Astrocyte (in vitro differentiated cells and primary cell): ENCODE results near the gene KCNN4. TPM values are rescaled to one million over a fixed set of nuclear protein-coding genes. Genes with fewer than 3 reads are reported as not detected.

Source experiments
- DNase-seq: peaks from one replicate; pipeline ENCODE4 v3.0.0-alpha.2; 2010; ENCODE audit warnings: low read depth
- FAIRE-seq: peaks from 2 replicates; lab custom pipeline; 2011; peaks lifted over from hg19 to GRCh38; lab: Jason Lieb, UNC
- H2AFZ ChIP-seq: 2 replicates; pipeline ENCODE4 v1.6.0; 2012; ENCODE audit warnings: low read depth, low read length, inconsistent platforms
- H3K27ac ChIP-seq: 2 replicates; pipeline ENCODE4 v1.5.1; 2011; ENCODE audit warnings: low read depth, low read length, inconsistent platforms
- H3K27me3 ChIP-seq: 2 replicates; pipeline ENCODE4 v1.6.0; 2011; ENCODE audit warnings: low read length, inconsistent platforms; ENCODE audit not compliant: insufficient read depth
- H3K36me3 ChIP-seq: 2 replicates; pipeline ENCODE4 v1.5.1; 2011; ENCODE audit warnings: low read length, inconsistent platforms; ENCODE audit not compliant: insufficient read depth
- H3K4me1 ChIP-seq: 2 replicates; pipeline ENCODE4 v1.5.1; 2011; ENCODE audit warnings: low read length, inconsistent platforms; ENCODE audit not compliant: insufficient read depth
- H3K4me2 ChIP-seq: 2 replicates; pipeline ENCODE4 v1.6.0; 2012; ENCODE audit warnings: low read length, inconsistent platforms
- H3K4me3 ChIP-seq: 2 replicates; pipeline ENCODE4 v1.5.1; 2011; ENCODE audit warnings: low read depth, mild to moderate bottlenecking, low read length, inconsistent platforms; ENCODE audit not compliant: insufficient read depth
- H3K79me2 ChIP-seq: 2 replicates; pipeline ENCODE4 v1.6.0; 2012; ENCODE audit warnings: mild to moderate bottlenecking, low read length, inconsistent platforms; ENCODE audit not compliant: insufficient read depth
- H3K9ac ChIP-seq: 2 replicates; pipeline ENCODE4 v1.6.0; 2012; ENCODE audit warnings: mild to moderate bottlenecking, low read length, inconsistent platforms
- H3K9me3 ChIP-seq: 2 replicates; pipeline ENCODE4 v1.5.1; 2012; ENCODE audit warnings: low read depth, mild to moderate bottlenecking, low read length, inconsistent platforms; ENCODE audit not compliant: insufficient read depth
- H4K20me1 ChIP-seq: 2 replicates; pipeline ENCODE4 v1.6.0; 2012; ENCODE audit warnings: low read length, inconsistent platforms; ENCODE audit not compliant: insufficient read depth
- H3K27ac Mint-ChIP-seq: one replicate; pipeline ENCODE4 v1.8.0; 2021; ENCODE audit warnings: mild to moderate bottlenecking, mixed read lengths; ENCODE audit not compliant: unreplicated experiment
- H3K27me3 Mint-ChIP-seq: one replicate; pipeline ENCODE4 v1.8.0; 2021; ENCODE audit warnings: low read depth, mixed read lengths; ENCODE audit not compliant: unreplicated experiment
- H3K36me3 Mint-ChIP-seq: one replicate; pipeline ENCODE4 v1.8.0; 2021; ENCODE audit warnings: low read depth, mixed read lengths; ENCODE audit not compliant: unreplicated experiment
- H3K4me1 Mint-ChIP-seq: one replicate; pipeline ENCODE4 v1.8.0; 2021; ENCODE audit warnings: low read depth, mixed read lengths; ENCODE audit not compliant: unreplicated experiment
- H3K4me3 Mint-ChIP-seq: one replicate; pipeline ENCODE4 v1.8.0; 2021; ENCODE audit warnings: mild to moderate bottlenecking, moderate library complexity, mixed read lengths; ENCODE audit not compliant: unreplicated experiment
- H3K9me3 Mint-ChIP-seq: one replicate; pipeline ENCODE4 v1.8.0; 2021; ENCODE audit warnings: mild to moderate bottlenecking, mixed read lengths; ENCODE audit not compliant: unreplicated experiment
- CTCF ChIP-seq: IDR thresholded peaks from 2 replicates; pipeline ENCODE4 v1.5.1; 2011; ENCODE audit warnings: low read depth, mild to moderate bottlenecking, inconsistent platforms, low read length, moderate library complexity; ENCODE audit not compliant: insufficient read depth
- EZH2 ChIP-seq: IDR thresholded peaks from 2 replicates; pipeline ENCODE4 v1.6.1; 2012; ENCODE audit warnings: mild to moderate bottlenecking, low read length, inconsistent platforms; ENCODE audit not compliant: insufficient read depth
- total RNA-seq: library from RNA; stranded (reverse); gene quantifications from 2 replicates; pipeline ENCODE4 v1.2.1, GENCODE V29; 2021

KCNN4 gene
- total RNA-seq, 1 donor from 2014 or later = 3.6 TPM

DNA sequence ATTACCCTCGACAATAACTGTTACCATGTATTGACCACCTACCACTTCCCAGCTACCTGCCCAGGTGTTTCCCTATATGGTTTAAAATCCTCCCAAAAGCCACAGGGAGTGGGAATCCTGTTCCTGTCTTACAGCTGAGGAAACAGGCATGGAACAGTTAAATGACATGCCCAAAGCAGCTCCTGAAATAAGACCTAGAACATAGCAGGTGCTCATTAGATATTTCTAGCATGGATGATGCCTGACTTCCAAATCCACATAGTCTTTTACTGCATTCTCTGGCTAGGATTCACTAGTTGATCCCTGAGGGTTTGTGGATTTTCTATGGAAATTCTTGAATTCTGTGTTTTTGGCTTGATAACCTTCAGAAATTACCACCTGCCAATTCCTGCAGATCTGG, 13.0 kb downstream of the KCNN4 start:
- Mint-ChIP-seq H3K27ac (no peak overlapping the region), H3K4me1 (peaks cover 27% of the 10 kb centered on the region), H3K9me3 (peaks cover 1% of the 10 kb centered on the region), H3K4me3 (no peak overlapping the region), H3K36me3 (peaks cover 3% of the 10 kb centered on the region), H3K27me3 (peaks cover 32% of the 10 kb centered on the region)
- H3K27me3 ChIP-seq = no peaks in the 10 kb centered on the region
- no peaks in the 10 kb centered on the region for H3K36me3 ChIP-seq
- H2AFZ ChIP-seq = no peak overlapping the region
- no peaks in the 10 kb centered on the region for H3K79me2 ChIP-seq
- no peak overlapping the region for H3K9ac ChIP-seq
- DNase-seq (no peak), FAIRE-seq (no peak)
- no peak for TF ChIP-seq CTCF
- TF ChIP-seq EZH2 = no peak
- no peak overlapping the region for H3K4me3 ChIP-seq
- no peaks in the 10 kb centered on the region for H4K20me1 ChIP-seq
- no peak overlapping the region for H3K27ac ChIP-seq
- peaks cover 35% of the 10 kb centered on the region for H3K4me1 ChIP-seq
- no peak overlapping the region for H3K4me2 ChIP-seq
- no peaks in the 10 kb centered on the region for H3K9me3 ChIP-seq

DNA sequence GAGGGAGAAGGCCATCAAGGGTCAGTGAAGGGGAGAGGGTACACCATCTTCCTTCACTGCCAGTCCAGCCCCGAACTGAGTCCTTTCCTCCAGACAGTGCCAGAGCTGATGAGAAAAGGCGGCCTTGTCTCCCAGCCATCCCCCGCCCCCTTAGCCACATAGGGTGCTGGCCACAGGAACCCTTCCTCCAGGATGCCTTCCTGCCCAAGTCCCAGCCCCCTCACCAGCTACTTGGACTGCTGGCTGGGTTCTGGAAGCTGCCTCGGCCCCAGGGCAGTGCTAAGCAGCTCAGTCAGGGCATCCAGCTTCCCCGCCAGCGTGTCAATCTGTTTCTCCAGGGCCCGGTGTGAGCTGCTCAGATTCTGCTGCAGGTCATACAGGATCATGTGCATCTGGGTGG, 13.5 kb downstream of the KCNN4 start:
- no peak for TF ChIP-seq CTCF
- no peak for TF ChIP-seq EZH2
- H3K36me3 ChIP-seq = no peaks in the 10 kb centered on the region
- H3K4me1 ChIP-seq = peaks cover 36% of the 10 kb centered on the region
- Mint-ChIP-seq H3K27ac (no peak overlapping the region), H3K4me1 (peaks cover 27% of the 10 kb centered on the region), H3K27me3 (peaks cover 27% of the 10 kb centered on the region), H3K36me3 (peaks cover 3% of the 10 kb centered on the region), H3K4me3 (no peak overlapping the region), H3K9me3 (peaks cover 1% of the 10 kb centered on the region)
- FAIRE-seq (no peak), DNase-seq (no peak)
- no peak overlapping the region for H3K27ac ChIP-seq
- no peaks in the 10 kb centered on the region for H3K9me3 ChIP-seq
- no peaks in the 10 kb centered on the region for H4K20me1 ChIP-seq
- no peaks in the 10 kb centered on the region for H3K79me2 ChIP-seq
- H3K9ac ChIP-seq = no peak overlapping the region
- H3K4me2 ChIP-seq = no peak overlapping the region
- no peak overlapping the region for H3K4me3 ChIP-seq
- no peaks in the 10 kb centered on the region for H3K27me3 ChIP-seq
- no peak overlapping the region for H2AFZ ChIP-seq

DNA sequence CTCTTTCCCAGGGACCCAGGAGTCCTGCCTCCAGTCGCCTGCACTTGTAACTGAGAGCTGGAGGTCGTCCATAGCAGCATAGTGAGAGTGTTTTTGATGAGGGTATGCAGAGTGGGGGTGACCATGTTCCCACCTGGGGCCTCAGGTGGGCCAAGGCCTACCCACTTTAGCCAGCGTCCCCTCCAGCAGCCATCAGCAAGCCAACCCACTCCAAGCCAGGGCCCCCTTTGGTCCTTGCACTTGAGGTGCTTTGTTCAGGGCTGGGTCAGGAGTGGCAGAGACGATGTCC, 14.1 kb downstream of the KCNN4 start:
- Histone ChIP-seq H3K4me1 (peaks cover 36% of the 10 kb centered on the region), H3K27me3 (no peaks in the 10 kb centered on the region), H3K36me3 (no peaks in the 10 kb centered on the region), H3K4me3 (no peak overlapping the region), H3K4me2 (no peak overlapping the region), H3K27ac (no peak overlapping the region), H3K9ac (no peak overlapping the region), H2AFZ (no peak overlapping the region), H4K20me1 (no peaks in the 10 kb centered on the region), H3K9me3 (no peaks in the 10 kb centered on the region), H3K79me2 (no peaks in the 10 kb centered on the region)
- H3K36me3 Mint-ChIP-seq = peaks cover 3% of the 10 kb centered on the region
- H3K4me1 Mint-ChIP-seq = peaks cover 27% of the 10 kb centered on the region
- no peak for DNase-seq
- TF ChIP-seq EZH2 = no peak
- TF ChIP-seq CTCF = no peak
- H3K27ac Mint-ChIP-seq = peak overlapping the region; percentile 26
- no peak overlapping the region for H3K4me3 Mint-ChIP-seq
- FAIRE-seq = no peak
- peaks cover 25% of the 10 kb centered on the region for H3K27me3 Mint-ChIP-seq
- H3K9me3 Mint-ChIP-seq = peaks cover 1% of the 10 kb centered on the region
